Inflammatory macrophage treated with lipopolysaccharide for 4 hours (primary cell): ENCODE data around the gene ZNF699.

Source experiments
- DNase-seq: peaks from one replicate; pipeline ENCODE4 v3.0.0-alpha.2; 2020

The ZNF699 gene

DNA sequence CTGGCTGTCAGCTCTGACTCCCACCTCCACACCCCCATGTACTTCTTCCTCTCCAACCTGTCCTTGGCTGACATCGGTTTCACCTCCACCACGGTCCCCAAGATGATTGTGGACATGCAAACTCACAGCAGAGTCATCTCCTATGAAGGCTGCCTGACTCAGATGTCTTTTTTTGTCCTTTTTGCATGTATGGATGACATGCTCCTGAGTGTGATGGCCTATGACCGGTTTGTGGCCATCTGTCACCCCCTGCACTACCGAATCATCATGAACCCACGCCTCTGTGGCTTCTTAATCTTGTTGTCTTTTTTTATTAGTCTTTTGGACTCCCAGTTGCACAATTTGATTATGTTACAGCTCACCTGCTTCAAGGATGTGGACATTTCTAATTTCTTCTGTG, 58.4 kb downstream of the ZNF699 start:
- DNase-seq: no peak

DNA sequence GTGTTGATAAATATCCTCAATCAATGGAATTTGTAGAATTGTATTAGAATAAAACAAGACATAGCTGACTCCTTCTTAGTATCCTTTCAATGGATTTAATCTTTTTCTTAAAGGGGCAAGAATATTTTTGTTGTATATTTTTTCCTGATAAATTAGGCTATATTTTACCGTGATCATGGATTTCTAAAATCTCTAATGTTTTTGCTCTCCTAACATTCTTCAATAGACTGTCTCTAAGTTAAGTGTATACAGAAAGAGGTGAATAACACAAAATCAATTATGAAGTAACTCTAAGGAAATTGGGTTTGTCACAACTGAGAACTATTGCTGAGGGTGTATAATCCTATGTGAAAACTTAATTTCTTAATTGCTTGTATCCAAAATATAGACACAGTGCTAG, 59.0 kb downstream of the ZNF699 start, which contains the start of gene OR7E24:
Gene OR7E24 (plus strand): TSS at position 301 of the 400 bp plus-strand sequence. CDS start 114 bp downstream, outside the sequence.
- no peak for DNase-seq
